BJ (cell line): ENCODE measurements around the gene LRRC37B. TPM values are rescaled to one million over a fixed set of nuclear protein-coding genes. Genes with fewer than 3 reads are reported as not detected.

Source experiments
- CTCF ChIA-PET: fragments of 350-600 bp; formaldehyde crosslinking; extraction: SDS; loops from one replicate; lab custom pipeline; 2021; ENCODE audit warnings: antibody characterized with exemption, inconsistent platforms; lab: Yijun Ruan, JAX
- POLR2A ChIA-PET: fragments of 300-600 bp; sonication (Branson Sonifier 250); formaldehyde crosslinking; extraction: SDS; loops from one replicate; lab custom pipeline; 2021; ENCODE audit warnings: antibody characterized with exemption; lab: Charles Lee
- DNase-seq: peaks from one replicate; pipeline ENCODE4 v3.0.0-alpha.2; 2011; ENCODE audit warnings: low read depth
- H3K27me3 ChIP-seq: 2 replicates; pipeline ENCODE4 v1.6.0; 2011; ENCODE audit warnings: low read length; ENCODE audit not compliant: control insufficient read depth, insufficient read depth
- H3K36me3 ChIP-seq: 2 replicates; pipeline ENCODE4 v1.5.1; 2011; ENCODE audit warnings: low read length; ENCODE audit not compliant: control insufficient read depth, insufficient read depth
- H3K4me3 ChIP-seq: 2 replicates; pipeline ENCODE4 v1.5.1; 2011; ENCODE audit warnings: low read depth, mild to moderate bottlenecking, control low read depth, low read length
- CTCF ChIP-seq: IDR thresholded peaks from 2 replicates; pipeline ENCODE4 v1.5.1; 2011; ENCODE audit warnings: low read depth, mild to moderate bottlenecking, control low read depth, inconsistent platforms, low read length, moderate library complexity; ENCODE audit not compliant: insufficient read depth
- polyA plus RNA-seq: library from polyadenylated mRNA; depleted of rRNA; stranded (reverse); fragments of >200 nt; gene quantifications from 2 replicates; pipeline ENCODE4 v1.2.3, GENCODE V29; 2011; rRNA removed
- small RNA-seq: library from RNA; depleted of rRNA; stranded (forward); fragments of <200 nt; gene quantifications from one replicate; pipeline ENCODE3, GENCODE V24; 2012; ENCODE audit warnings: low replicate concordance, low read depth; ENCODE audit not compliant: insufficient read length

The LRRC37B gene
- polyA plus RNA-seq, 1 experiment, result 8.6 TPM

- Histone ChIP-seq H3K27me3 (no peaks in the 10 kb centered on the region), H3K4me3 (no peak overlapping the region), H3K36me3 (no peaks in the 10 kb centered on the region)
- DNase-seq, result peak; percentile 15
- CTCF ChIA-PET, result no interaction called here
- TF ChIP-seq CTCF, result no peak
- POLR2A ChIA-PET, result no interaction called here
Observed at GRCh38 chr17:32102646-32103186, 95.5 kb downstream of the LRRC37B start.

Small RNAs within 50 kb of the gene (small RNA-seq; reads per million reads assigned to genes)
- gene AC090616.4, result not detected
- not detected for gene RNA5SP437

Other genes starting within 250 kb of the LRRC37B start
- gene COPRS, start 148.1 kb upstream of the LRRC37B start, polyA plus RNA-seq, result 44.5 and 51.5 TPM in 2 replicates
- gene UTP6, start 105.7 kb upstream of the LRRC37B start, polyA plus RNA-seq, result 9.2 and 25.0 TPM in 2 replicates
- gene SUZ12, start 70.4 kb upstream of the LRRC37B start, polyA plus RNA-seq, result 4.7 and 10.9 TPM in 2 replicates
- gene RHOT1, start 135.1 kb downstream of the LRRC37B start, polyA plus RNA-seq, result 27.4 and 46.3 TPM in 2 replicates